ENCODE measurements around the gene CTSZ.

GRCh38 chr20:58992911-58993310 lies 14.1 kb downstream of the CTSZ start:
- no peak for TF ChIP-seq CTCF (conservative IDR thresholded peaks at IDR 0.05; ENCODE audit: low read length)
- TF ChIP-seq EZH2phosphoT487 (IDR thresholded peaks at IDR 0.05; ENCODE audit: borderline replicate concordance), result no peak
